KBM-7 (cell line): ENCODE data around the gene BAAT.
"Not testable (repeated sequence)": the region's sequence is repeated elsewhere in the genome, so short reads cannot be mapped to it uniquely, and the experiment has no call there.

Experiments
- DNase-seq: peaks from one replicate; pipeline ENCODE4 v3.0.0-alpha.2; 2015
- in situ Hi-C: fragments of 300-500 bp; cut with MboI; formaldehyde crosslinking; loops from 2 replicates; pipeline ENCODE4 v1.14.3; 2020; ENCODE audit warnings: low sequenced_read_pairs, low pct_unique_long_range_greater_than_20kb, mixed read lengths

The BAAT gene

GRCh38 chr9:101327422-101327909, 57.3 kb downstream of the BAAT start:
- DNase-seq: peak; percentile 26
- in situ Hi-C loops: not testable (repeated sequence)

GRCh38 chr9:101326501-101326900, 58.3 kb downstream of the BAAT start:
- no peak for DNase-seq
- in situ Hi-C loops: no loop called here

- in situ Hi-C loops: no loop called here
These were observed 58.8 kb downstream of the BAAT start for GRCh38 chr9:101326035-101326434.

GRCh38 chr9:101325053-101325452, 59.8 kb downstream of the BAAT start:
- DNase-seq: no peak
- in situ Hi-C loops: no loop called here

More at GRCh38 chr9:101326035-101326434, 58.8 kb downstream of the BAAT start:
- DNase-seq: no peak

- in situ Hi-C loops: loop anchor here (25.0 kb wide), 1 partner anchor 612 kb away; no protein-coding TSS in a partner anchor
These were observed 60.5 kb downstream of the BAAT start for GRCh38 chr9:101324245-101324804.

GRCh38 chr9:101323129-101323528, 61.7 kb downstream of the BAAT start:
- no peak for DNase-seq
- in situ Hi-C loops: loop anchor here (25.0 kb wide), 1 partner anchor 611 kb away; no protein-coding TSS in a partner anchor

More at GRCh38 chr9:101324245-101324804, 60.5 kb downstream of the BAAT start:
- DNase-seq: no peak

GRCh38 chr9:101317735-101318134, 67.1 kb downstream of the BAAT start:
- in situ Hi-C loops: loop anchor here (25.0 kb wide), 1 partner anchor 605 kb away; no protein-coding TSS in a partner anchor
- no peak for DNase-seq

- no peak for DNase-seq
- in situ Hi-C loops: loop anchor here (25.0 kb wide), 1 partner anchor 603 kb away; no protein-coding TSS in a partner anchor
These were observed 69.7 kb downstream of the BAAT start for GRCh38 chr9:101315112-101315450.

GRCh38 chr9:101312661-101313060, 72.1 kb downstream of the BAAT start:
- in situ Hi-C loops: loop anchor here (25.0 kb wide), 1 partner anchor 600 kb away; no protein-coding TSS in a partner anchor
- no peak for DNase-seq

- in situ Hi-C loops: loop anchor here (25.0 kb wide), 1 partner anchor 600 kb away; no protein-coding TSS in a partner anchor
These were observed 72.9 kb downstream of the BAAT start for GRCh38 chr9:101311758-101312420.

GRCh38 chr9:101311191-101311590, 73.6 kb downstream of the BAAT start:
- no peak for DNase-seq
- in situ Hi-C loops: loop anchor here (25.0 kb wide), 1 partner anchor 599 kb away; no protein-coding TSS in a partner anchor

More at GRCh38 chr9:101311758-101312420, 72.9 kb downstream of the BAAT start:
- peak; percentile 68 for DNase-seq
